AG04450 (cell line): ENCODE measurements around the gene GAS2L1. TPM values are rescaled to one million over a fixed set of nuclear protein-coding genes. Genes with fewer than 3 reads are reported as not detected.
A peak's percentile ranks its signal among the peaks of the same experiment; 100 is the strongest.
"Not testable (repeated sequence)": the region's sequence is repeated elsewhere in the genome, so short reads cannot be mapped to it uniquely, and the experiment has no call there.

Experiments used
- CTCF ChIA-PET: fragments of 300-600, 350-600 bp; formaldehyde crosslinking; extraction: SDS; loops from one replicate; lab custom pipeline; 2022; ENCODE audit warnings: antibody characterized with exemption, inconsistent platforms; lab: Charles Lee
- POLR2A ChIA-PET: fragments of 350-600 bp; formaldehyde crosslinking; extraction: SDS; loops from one replicate; lab custom pipeline; 2021; ENCODE audit warnings: antibody characterized with exemption, inconsistent platforms; lab: Yijun Ruan, JAX
- DNase-seq: peaks from one replicate; pipeline ENCODE4 v3.0.0-alpha.2; 2011; ENCODE audit warnings: low read depth, low spot score
- H3K27ac ChIP-seq: one replicate; pipeline ENCODE4 v1.5.1; 2012; ENCODE audit warnings: low read depth, low read length, control low read depth
- H3K27me3 ChIP-seq: one replicate; pipeline ENCODE4 v1.6.0; 2012; ENCODE audit warnings: low read length; ENCODE audit not compliant: control insufficient read depth, insufficient read depth
- H3K4me3 ChIP-seq: 2 replicates; pipeline ENCODE4 v1.5.1; 2011; ENCODE audit warnings: mild to moderate bottlenecking, low read depth, low read length, control low read depth
- H3K9me3 ChIP-seq: 2 replicates; pipeline ENCODE4 v1.5.1; 2012; ENCODE audit warnings: low read length; ENCODE audit not compliant: control insufficient read depth, insufficient read depth
- CTCF ChIP-seq: IDR thresholded peaks from 2 replicates; pipeline ENCODE4 v1.5.1; 2011; ENCODE audit warnings: low read depth, low read length, control low read depth, inconsistent platforms
- polyA plus RNA-seq: library from polyadenylated mRNA; depleted of rRNA; stranded (reverse); fragments of >200 nt; gene quantifications from 2 replicates; pipeline ENCODE4 v1.2.3, GENCODE V29; 2011; rRNA removed
- small RNA-seq: library from RNA; depleted of rRNA; stranded (forward); fragments of <200 nt; gene quantifications from one replicate; pipeline ENCODE3, GENCODE V24; 2012; ENCODE audit warnings: low read depth; ENCODE audit not compliant: insufficient read length

Gene GAS2L1
- polyA plus RNA-seq, 1 experiment: 4.5 TPM

GRCh38 chr22:29353860-29354259 is 47.4 kb downstream of the GAS2L1 start:
- no peak for DNase-seq
- no peak overlapping the region for H3K4me3 ChIP-seq
- no peak overlapping the region for H3K27ac ChIP-seq
- CTCF ChIA-PET: interaction anchor here (0.6 kb wide), 1 partner anchor 10 kb away, joined by 4 read pairs; no protein-coding TSS in a partner anchor
- POLR2A ChIA-PET: no interaction called here
- H3K9me3 ChIP-seq: no peaks in the 10 kb centered on the region
- H3K27me3 ChIP-seq: no peaks in the 10 kb centered on the region
- no peak for TF ChIP-seq CTCF

GRCh38 chr22:29357193-29357890 is 50.9 kb downstream of the GAS2L1 start:
- H3K9me3 ChIP-seq, H3K27me3 ChIP-seq, DNase-seq, H3K4me3 ChIP-seq, H3K27ac ChIP-seq, CTCF ChIA-PET: not testable (repeated sequence)
- POLR2A ChIA-PET: interaction anchor here (0.7 kb wide), 1 partner anchor 51 kb away, joined by 8 read pairs; the partner anchor contains the start of gene GAS2L1

- CTCF ChIA-PET: interaction anchor here (0.6 to 1.6 kb wide), 7 partner anchors 9 to 272 kb away, joined by 3 to 6 read pairs (median 4); no protein-coding TSS in a partner anchor
- peak; percentile 72 for TF ChIP-seq CTCF
- Histone ChIP-seq H3K27ac (no peak overlapping the region), H3K9me3 (no peaks in the 10 kb centered on the region), H3K4me3 (no peak overlapping the region), H3K27me3 (no peaks in the 10 kb centered on the region)
- POLR2A ChIA-PET: interaction anchor here (0.6 kb wide), 1 partner anchor 224 kb away, joined by 3 read pairs; no protein-coding TSS in a partner anchor
- no peak for DNase-seq
These were observed 53.0 kb downstream of the GAS2L1 start for GRCh38 chr22:29359469-29359868.

Small RNA genes lying within 50 kb of the gene (small RNA-seq; reads per million reads assigned to genes)
- not detected for gene MIR3653

Other genes with a start within 250 kb of the GAS2L1 start
- gene C22orf31, start 244.8 kb upstream of the GAS2L1 start, polyA plus RNA-seq: 0.11 and 0.12 TPM in 2 replicates
- 5.9 and 7.5 TPM in 2 replicates for gene KREMEN1, start 233.6 kb upstream of the GAS2L1 start, polyA plus RNA-seq
- gene EMID1, start 100.8 kb upstream of the GAS2L1 start, polyA plus RNA-seq: 1.1 and 1.6 TPM in 2 replicates
- gene RHBDD3, start 38.7 kb upstream of the GAS2L1 start, polyA plus RNA-seq: 9.9 and 13.8 TPM in 2 replicates
- 146 and 185 TPM in 2 replicates for gene EWSR1, start 38.4 kb upstream of the GAS2L1 start, polyA plus RNA-seq
- gene RASL10A, start 9.0 kb downstream of the GAS2L1 start, polyA plus RNA-seq: not detected in 2 replicates
- 54.1 and 63.7 TPM in 2 replicates for gene AP1B1, start 81.9 kb downstream of the GAS2L1 start, polyA plus RNA-seq
- not detected in 2 replicates for gene RFPL1, start 131.9 kb downstream of the GAS2L1 start, polyA plus RNA-seq
- gene NEFH, start 173.6 kb downstream of the GAS2L1 start, polyA plus RNA-seq: 1.6 and 2.0 TPM in 2 replicates
- gene THOC5, start 247.1 kb downstream of the GAS2L1 start, polyA plus RNA-seq: 92.0 and 93.7 TPM in 2 replicates